NCI-H226 (cell line): ENCODE data around the gene ZSWIM3.
A peak's percentile ranks its signal among the peaks of the same experiment; 100 is the strongest.

ENCODE experiments used
- DNase-seq: peaks from one replicate; pipeline ENCODE4 v3.0.0-alpha.2; 2015

The ZSWIM3 gene

GRCh38 chr20:45833030-45833882 lies 24.2 kb upstream of the ZSWIM3 start, which contains the start of gene SNX21:
SNX21 (plus strand) TSS chr20:45833799; CDS start chr20:45833920, 121 bp downstream.
- peak; percentile 91 for DNase-seq

- peak; percentile 42 for DNase-seq
Observed at GRCh38 chr20:45833883-45834796, 23.3 kb upstream of the ZSWIM3 start.

- no peak for DNase-seq
Observed at GRCh38 chr20:45834797-45835161, 22.6 kb upstream of the ZSWIM3 start.

- no peak for DNase-seq
Observed at GRCh38 chr20:45835329-45835765, 22.1 kb upstream of the ZSWIM3 start.

GRCh38 chr20:45835825-45836224 lies 21.6 kb upstream of the ZSWIM3 start:
- no peak for DNase-seq

- DNase-seq, result no peak
Observed at GRCh38 chr20:45836841-45837240, 20.6 kb upstream of the ZSWIM3 start.

GRCh38 chr20:45840700-45841198 lies 16.7 kb upstream of the ZSWIM3 start:
- no peak for DNase-seq

- no peak for DNase-seq
Observed at GRCh38 chr20:45841407-45842129, 15.8 kb upstream of the ZSWIM3 start.

- no peak for DNase-seq
Observed at GRCh38 chr20:45842169-45842812, 15.1 kb upstream of the ZSWIM3 start.

- no peak for DNase-seq
Observed at GRCh38 chr20:45843506-45843905, 13.9 kb upstream of the ZSWIM3 start.

- no peak for DNase-seq
Observed at GRCh38 chr20:45845452-45845851, 12.0 kb upstream of the ZSWIM3 start.

GRCh38 chr20:45848421-45848820 lies 9.0 kb upstream of the ZSWIM3 start:
- no peak for DNase-seq

GRCh38 chr20:45848969-45849582 lies 8.3 kb upstream of the ZSWIM3 start:
- no peak for DNase-seq

- DNase-seq, result no peak
Observed at GRCh38 chr20:45850238-45850637, 7.2 kb upstream of the ZSWIM3 start.

GRCh38 chr20:45850926-45851325 lies 6.5 kb upstream of the ZSWIM3 start:
- no peak for DNase-seq

- no peak for DNase-seq
Observed at GRCh38 chr20:45851501-45851900, 5.9 kb upstream of the ZSWIM3 start.

- no peak for DNase-seq
Observed at GRCh38 chr20:45852326-45852725, 5.1 kb upstream of the ZSWIM3 start.

- DNase-seq, result no peak
Observed at GRCh38 chr20:45853484-45853883, 3.9 kb upstream of the ZSWIM3 start.

GRCh38 chr20:45857882-45858216 lies 435 bp downstream of the ZSWIM3 start:
- no peak for DNase-seq

GRCh38 chr20:45859916-45860315 lies 2.5 kb downstream of the ZSWIM3 start:
- no peak for DNase-seq

GRCh38 chr20:45860560-45861220 lies 3.3 kb downstream of the ZSWIM3 start:
- DNase-seq, result no peak
